Immature natural killer cell (primary cell): ENCODE data around the gene GUF1. TPM values are rescaled to one million over a fixed set of nuclear protein-coding genes. Genes with fewer than 3 reads are reported as not detected.

ENCODE experiments used
- DNase-seq, 3 donors: peaks; one replicate each; pipeline ENCODE4 v3.0.0; 2022; ENCODE audit warnings: mixed read lengths in 1 of 3
- H3K27ac Mint-ChIP-seq, 6 donors: one replicate each; pipeline ENCODE4 v1.8.0; 2020; ENCODE audit warnings: mixed read lengths in 6 of 6, mild to moderate bottlenecking in 5 of 6, inconsistent platforms in 4 of 6, moderate library complexity in 3 of 6
- H3K27me3 Mint-ChIP-seq, 3 donors: one replicate each; pipeline ENCODE4 v1.8.0; 2020 to 2021; ENCODE audit warnings: low read depth in 3 of 3, mild to moderate bottlenecking in 3 of 3, mixed read lengths in 3 of 3, moderate library complexity in 3 of 3, inconsistent platforms in 1 of 3
- H3K36me3 Mint-ChIP-seq, 3 donors: one replicate each; pipeline ENCODE4 v1.8.0; 2020; ENCODE audit warnings: mixed read lengths in 3 of 3, inconsistent platforms in 2 of 3, mild to moderate bottlenecking in 2 of 3
- H3K4me1 Mint-ChIP-seq, 2 donors: one replicate each; pipeline ENCODE4 v1.8.0; 2020; ENCODE audit warnings: inconsistent platforms in 2 of 2, mild to moderate bottlenecking in 2 of 2, mixed read lengths in 2 of 2, moderate library complexity in 1 of 2
- H3K4me3 Mint-ChIP-seq, 5 donors: one replicate each; pipeline ENCODE4 v1.8.0; 2020; ENCODE audit warnings: mild to moderate bottlenecking in 5 of 5, mixed read lengths in 5 of 5, inconsistent platforms in 3 of 5, moderate library complexity in 3 of 5
- H3K9me3 Mint-ChIP-seq, 6 donors: one replicate each; pipeline ENCODE4 v1.8.0; 2020; ENCODE audit warnings: mild to moderate bottlenecking in 6 of 6, mixed read lengths in 6 of 6, inconsistent platforms in 4 of 6, moderate library complexity in 3 of 6
- polyA plus RNA-seq, 3 donors: library from polyadenylated mRNA; unstranded; fragments of 300-500 nt; fragmentation: Illumina TruSeq; gene quantifications; one replicate each; pipeline ENCODE4 v1.2.3, GENCODE V29; 2021

GUF1 gene, protein sequence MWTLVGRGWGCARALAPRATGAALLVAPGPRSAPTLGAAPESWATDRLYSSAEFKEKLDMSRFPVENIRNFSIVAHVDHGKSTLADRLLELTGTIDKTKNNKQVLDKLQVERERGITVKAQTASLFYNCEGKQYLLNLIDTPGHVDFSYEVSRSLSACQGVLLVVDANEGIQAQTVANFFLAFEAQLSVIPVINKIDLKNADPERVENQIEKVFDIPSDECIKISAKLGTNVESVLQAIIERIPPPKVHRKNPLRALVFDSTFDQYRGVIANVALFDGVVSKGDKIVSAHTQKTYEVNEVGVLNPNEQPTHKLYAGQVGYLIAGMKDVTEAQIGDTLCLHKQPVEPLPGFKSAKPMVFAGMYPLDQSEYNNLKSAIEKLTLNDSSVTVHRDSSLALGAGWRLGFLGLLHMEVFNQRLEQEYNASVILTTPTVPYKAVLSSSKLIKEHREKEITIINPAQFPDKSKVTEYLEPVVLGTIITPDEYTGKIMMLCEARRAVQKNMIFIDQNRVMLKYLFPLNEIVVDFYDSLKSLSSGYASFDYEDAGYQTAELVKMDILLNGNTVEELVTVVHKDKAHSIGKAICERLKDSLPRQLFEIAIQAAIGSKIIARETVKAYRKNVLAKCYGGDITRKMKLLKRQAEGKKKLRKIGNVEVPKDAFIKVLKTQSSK
- 10 to 100 TPM in 2 of 3 donors, 1 to 10 TPM in 1; 9.3 to 16.1 (median 10.9) TPM for polyA plus RNA-seq

DNA sequence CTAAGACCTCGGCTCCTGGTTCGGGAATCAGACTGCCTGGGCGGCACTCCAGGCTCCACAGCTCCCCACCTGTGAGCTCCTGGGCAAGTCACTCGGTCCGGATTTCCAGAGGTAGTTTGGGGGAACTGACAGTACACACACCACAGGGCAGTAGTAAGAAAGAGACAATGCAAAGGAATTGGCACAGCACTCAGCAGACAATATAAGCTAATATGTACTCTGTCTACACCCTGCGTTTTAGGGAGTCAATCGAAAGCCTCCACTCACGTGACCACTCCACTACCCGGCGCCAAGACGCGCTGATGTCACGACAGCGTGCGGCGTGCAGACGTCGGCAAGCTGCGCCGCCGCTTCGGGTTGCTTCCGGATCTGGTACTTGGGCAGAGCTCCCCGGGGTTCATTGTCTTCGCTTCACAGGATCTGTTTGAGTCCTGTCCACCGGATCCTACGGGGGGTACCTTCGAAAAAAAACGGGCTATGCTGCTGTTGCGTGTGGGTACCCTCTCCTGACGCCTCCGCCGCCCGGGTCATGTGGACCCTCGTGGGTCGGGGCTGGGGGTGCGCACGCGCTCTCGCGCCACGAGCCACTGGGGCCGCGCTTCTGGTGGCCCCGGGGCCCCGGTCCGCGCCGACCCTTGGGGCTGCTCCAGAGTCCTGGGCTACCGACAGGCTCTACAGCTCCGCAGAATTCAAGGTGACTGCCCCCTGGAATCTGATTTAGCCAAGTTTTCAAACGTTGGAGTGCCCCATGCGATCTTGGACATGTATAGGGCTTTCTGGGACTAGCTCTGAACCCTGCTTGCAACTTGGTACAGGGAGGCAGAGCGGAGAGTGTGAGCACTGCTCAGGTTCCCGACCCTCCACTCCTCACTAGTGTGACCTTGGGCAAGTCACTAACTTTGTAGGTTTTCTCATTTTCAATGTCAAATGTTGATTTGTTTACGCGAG, at the start of gene GUF1:
GUF1 (plus strand) TSS at position 327 of the 948 bp plus-strand sequence; CDS start at position 530, 203 bp downstream.
- Mint-ChIP-seq H3K9me3 (no peaks in the 10 kb centered on the region), H3K4me3 (peak within 1 kb of the TSS; percentile 98 to 99 (median 98)), H3K36me3 (no peaks in the 10 kb centered on the region), H3K27me3 (peaks cover 3 to 7% (median 5%) of the 10 kb centered on the region in 3 donors), H3K27ac (peak within 1 kb of the TSS; percentile 97 to 100 (median 99)), H3K4me1 (peaks cover 32 to 42% of the 10 kb centered on the region in 2 donors)
- DNase-seq = peak; percentile 87 to 90 (median 88)

DNA sequence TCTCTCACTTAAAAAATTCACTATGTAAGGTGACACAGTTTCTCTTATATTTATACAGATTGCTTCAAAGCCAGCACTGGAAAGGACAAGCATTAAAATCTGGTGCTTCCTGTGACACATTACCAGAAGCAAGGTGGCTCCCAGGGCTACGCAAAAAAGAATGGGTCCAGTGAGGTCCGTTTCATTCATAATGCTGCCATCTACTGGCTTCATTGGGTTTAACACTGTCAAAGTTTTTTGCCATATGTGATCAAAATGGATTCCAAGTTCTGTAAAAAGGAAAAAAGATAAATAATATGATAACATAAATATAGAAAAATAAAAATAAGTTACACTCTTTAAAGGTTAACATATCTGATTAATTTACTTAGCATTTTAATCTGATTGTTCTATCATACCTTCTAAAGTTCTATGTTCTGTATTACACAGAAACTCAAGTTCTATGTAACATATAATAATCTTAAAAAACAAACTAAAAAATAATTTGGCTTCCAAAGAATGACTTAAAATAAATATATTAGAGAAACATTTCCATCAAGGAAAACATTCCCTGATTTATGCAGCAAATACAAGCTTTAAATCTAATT, 48.8 kb upstream of the GUF1 start:
- Mint-ChIP-seq H3K27me3 (peaks cover 0 to 3% (median 0%) of the 10 kb centered on the region in 3 donors), H3K9me3 (no peaks in the 10 kb centered on the region), H3K4me3 (no peak overlapping the region), H3K36me3 (no peaks in the 10 kb centered on the region), H3K4me1 (peaks cover 0 to 5% of the 10 kb centered on the region in 2 donors), H3K27ac (no peak overlapping the region)
- DNase-seq = peak; percentile 3 to 26 (median 20)

DNA sequence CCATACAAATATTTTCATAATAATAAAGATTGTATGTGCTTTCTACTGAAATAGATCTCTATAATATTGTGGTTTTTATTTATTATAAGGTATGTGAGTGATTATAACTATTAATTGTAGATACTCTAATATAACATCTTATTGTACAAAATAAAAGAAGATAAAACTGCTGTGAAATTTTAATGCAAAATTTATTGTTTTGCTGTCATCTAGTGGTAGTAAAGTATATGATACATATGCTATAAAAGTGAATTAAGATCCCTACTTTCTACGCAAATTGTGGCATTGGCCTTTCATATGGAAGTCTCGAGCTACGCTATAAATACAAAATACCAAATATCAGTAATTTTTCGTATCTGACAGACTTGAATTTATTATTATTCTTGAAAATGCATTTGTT, 46.1 kb upstream of the GUF1 start:
- H3K4me3 Mint-ChIP-seq = no peak overlapping the region

DNA sequence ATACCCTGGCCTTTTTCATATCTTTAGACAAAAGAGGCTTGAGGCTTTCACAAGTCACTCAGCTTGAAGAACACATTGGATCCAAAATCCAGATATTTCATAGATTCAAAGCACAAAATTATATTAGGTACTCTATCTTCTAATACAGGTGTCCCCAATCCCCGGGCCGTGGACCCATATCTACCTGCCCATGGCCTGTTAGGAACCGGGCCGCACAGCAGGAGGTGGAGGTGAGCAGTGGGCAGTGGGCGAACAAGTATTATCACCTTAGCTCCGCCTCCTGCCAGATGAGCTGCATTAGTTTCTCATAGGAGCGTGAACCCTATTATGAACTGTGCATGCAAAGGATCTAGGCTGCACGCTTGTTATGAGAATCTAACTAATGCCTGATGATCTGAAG, 45.5 kb upstream of the GUF1 start:
- DNase-seq = no peak
- Mint-ChIP-seq H3K4me3 (no peak overlapping the region), H3K27me3 (peaks cover 0 to 4% (median 3%) of the 10 kb centered on the region in 3 donors), H3K27ac (no peak overlapping the region), H3K36me3 (no peaks in the 10 kb centered on the region), H3K4me1 (peaks cover 0 to 5% of the 10 kb centered on the region in 2 donors), H3K9me3 (no peaks in the 10 kb centered on the region)

More for the DNA sequence above, 46.1 kb upstream of the GUF1 start:
- Mint-ChIP-seq H3K4me1 (peaks cover 0 to 5% of the 10 kb centered on the region in 2 donors), H3K27ac (no peak overlapping the region), H3K27me3 (peaks cover 0 to 3% (median 3%) of the 10 kb centered on the region in 3 donors), H3K9me3 (no peaks in the 10 kb centered on the region), H3K36me3 (no peaks in the 10 kb centered on the region)
- no peak for DNase-seq

DNA sequence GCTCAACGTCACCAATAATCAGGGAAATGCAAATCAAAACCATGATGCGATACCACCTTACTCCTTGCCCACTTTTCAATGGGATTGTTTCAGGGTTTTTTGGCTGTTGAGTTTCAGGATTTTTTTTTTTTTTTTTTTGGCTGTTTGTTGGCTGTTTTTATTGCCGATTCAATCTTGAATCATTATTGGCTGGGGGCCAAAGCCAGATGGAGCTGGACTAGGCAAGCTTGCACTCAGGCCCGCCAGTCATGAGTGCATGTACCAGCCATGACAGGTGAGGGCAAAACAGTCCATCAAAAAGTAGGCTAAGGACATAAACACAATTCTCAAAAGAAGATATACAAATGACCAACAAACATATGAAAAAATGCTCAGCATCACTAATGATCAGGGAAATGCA, 40.1 kb upstream of the GUF1 start:
- H3K4me1 Mint-ChIP-seq = no peaks in the 10 kb centered on the region
- no peak overlapping the region for H3K27ac Mint-ChIP-seq
- peaks cover 0 to 6% (median 3%) of the 10 kb centered on the region in 6 donors for H3K9me3 Mint-ChIP-seq
- H3K36me3 Mint-ChIP-seq = no peaks in the 10 kb centered on the region
- H3K4me3 Mint-ChIP-seq = no peak overlapping the region
- no peak for DNase-seq
- peaks cover 0 to 5% (median 0%) of the 10 kb centered on the region in 3 donors for H3K27me3 Mint-ChIP-seq

DNA sequence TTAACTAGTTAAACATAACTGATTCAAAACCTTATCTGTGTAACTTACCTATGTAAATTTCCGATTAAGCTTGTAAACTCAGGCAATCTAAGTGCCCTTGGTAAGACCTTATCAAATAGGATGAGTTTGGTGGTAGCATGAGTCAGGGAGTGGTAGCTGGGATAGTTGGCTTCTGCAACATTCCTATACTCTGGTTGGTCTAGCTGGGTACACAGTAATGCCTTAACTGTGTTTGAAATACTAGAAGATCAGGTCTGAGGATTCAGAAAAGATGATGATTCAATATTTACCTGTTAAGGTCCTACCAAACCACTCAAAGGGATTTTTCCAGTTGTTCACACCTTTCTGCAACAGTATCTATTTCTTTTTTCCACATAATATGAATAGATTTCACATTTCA, 32.1 kb upstream of the GUF1 start:
- peaks cover 0 to 3% (median 2%) of the 10 kb centered on the region in 3 donors for H3K27me3 Mint-ChIP-seq
- DNase-seq = no peak
- H3K4me3 Mint-ChIP-seq = no peak overlapping the region
- H3K27ac Mint-ChIP-seq = no peak overlapping the region
- H3K4me1 Mint-ChIP-seq = no peaks in the 10 kb centered on the region
- H3K9me3 Mint-ChIP-seq = peaks cover 0 to 17% (median 8%) of the 10 kb centered on the region in 6 donors
- H3K36me3 Mint-ChIP-seq = no peaks in the 10 kb centered on the region

DNA sequence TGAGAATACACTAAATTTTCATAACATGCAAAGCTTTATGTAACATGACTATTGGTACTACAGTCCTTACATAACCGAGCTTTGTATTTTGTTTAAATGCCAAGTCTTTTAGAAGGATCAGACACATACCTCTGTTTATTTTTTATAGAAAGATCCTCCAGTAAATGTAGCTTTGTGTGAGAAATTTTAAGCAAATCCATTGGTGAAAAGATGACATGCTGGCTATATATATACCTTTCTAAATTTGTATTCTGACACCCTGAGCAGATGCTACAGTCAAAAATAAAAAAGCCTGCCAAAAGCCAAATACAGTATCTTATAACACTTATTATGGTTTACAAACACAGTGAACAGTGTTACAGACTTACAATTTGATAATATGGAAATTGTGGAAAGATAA, 26.8 kb upstream of the GUF1 start, which contains the start of gene YIPF7:
YIPF7 (minus strand) TSS at position 201 of the 400 bp plus-strand sequence. CDS start 1,525 bp downstream, outside the sequence.
- Mint-ChIP-seq H3K9me3 (peaks cover 0 to 4% (median 0%) of the 10 kb centered on the region in 6 donors), H3K27ac (no peak within 1 kb of the TSS), H3K4me3 (no peak within 1 kb of the TSS), H3K36me3 (no peaks in the 10 kb centered on the region), H3K27me3 (peaks cover 0 to 9% (median 2%) of the 10 kb centered on the region in 3 donors), H3K4me1 (no peaks in the 10 kb centered on the region)
- DNase-seq = no peak

DNA sequence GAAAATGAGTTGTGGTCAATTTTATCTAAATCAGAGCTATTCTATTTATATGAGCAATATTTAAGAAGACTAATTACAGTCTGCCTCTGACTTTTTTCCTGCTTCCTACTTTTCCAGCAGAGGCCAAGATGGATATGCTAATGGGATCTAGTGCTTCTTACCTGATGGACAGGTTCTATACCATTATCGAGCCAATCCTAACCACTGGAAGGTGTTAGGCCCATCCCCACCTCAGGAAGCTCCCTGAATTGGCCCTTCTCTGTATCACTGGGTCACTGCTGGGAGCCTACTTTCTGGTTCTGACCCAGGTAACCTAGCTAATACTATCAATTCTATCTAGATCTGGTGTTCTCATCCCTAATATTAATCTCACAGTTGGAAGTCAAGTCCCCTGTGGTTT, 26.2 kb upstream of the GUF1 start:
- Mint-ChIP-seq H3K4me1 (no peaks in the 10 kb centered on the region), H3K9me3 (peaks cover 0 to 3% (median 0%) of the 10 kb centered on the region in 6 donors), H3K36me3 (no peaks in the 10 kb centered on the region), H3K4me3 (no peak overlapping the region), H3K27ac (no peak overlapping the region), H3K27me3 (peaks cover 0 to 9% (median 2%) of the 10 kb centered on the region in 3 donors)
- no peak for DNase-seq

DNA sequence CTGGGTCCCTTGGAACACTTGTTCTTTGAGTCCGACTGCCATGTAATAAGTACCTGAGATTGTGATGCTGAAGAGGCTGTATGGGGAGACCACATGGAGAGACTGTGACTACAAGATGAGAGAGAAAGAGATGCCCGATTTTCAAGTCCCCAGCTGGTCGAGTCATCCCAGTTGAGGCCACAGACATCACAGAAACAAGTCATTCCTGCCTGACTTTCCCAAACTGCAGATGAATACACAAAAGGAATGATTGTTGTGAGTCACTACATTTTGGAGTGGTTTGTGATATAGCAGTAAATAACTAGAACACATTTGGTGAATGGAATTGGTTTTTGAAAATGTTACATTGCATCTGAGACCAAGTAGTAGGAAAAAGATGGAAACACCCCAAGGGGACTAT, 17.8 kb upstream of the GUF1 start:
- Mint-ChIP-seq H3K27ac (no peak overlapping the region), H3K27me3 (peaks cover 0 to 5% (median 0%) of the 10 kb centered on the region in 3 donors), H3K4me1 (no peaks in the 10 kb centered on the region), H3K4me3 (no peak overlapping the region), H3K9me3 (no peaks in the 10 kb centered on the region), H3K36me3 (no peaks in the 10 kb centered on the region)
- no peak for DNase-seq

DNA sequence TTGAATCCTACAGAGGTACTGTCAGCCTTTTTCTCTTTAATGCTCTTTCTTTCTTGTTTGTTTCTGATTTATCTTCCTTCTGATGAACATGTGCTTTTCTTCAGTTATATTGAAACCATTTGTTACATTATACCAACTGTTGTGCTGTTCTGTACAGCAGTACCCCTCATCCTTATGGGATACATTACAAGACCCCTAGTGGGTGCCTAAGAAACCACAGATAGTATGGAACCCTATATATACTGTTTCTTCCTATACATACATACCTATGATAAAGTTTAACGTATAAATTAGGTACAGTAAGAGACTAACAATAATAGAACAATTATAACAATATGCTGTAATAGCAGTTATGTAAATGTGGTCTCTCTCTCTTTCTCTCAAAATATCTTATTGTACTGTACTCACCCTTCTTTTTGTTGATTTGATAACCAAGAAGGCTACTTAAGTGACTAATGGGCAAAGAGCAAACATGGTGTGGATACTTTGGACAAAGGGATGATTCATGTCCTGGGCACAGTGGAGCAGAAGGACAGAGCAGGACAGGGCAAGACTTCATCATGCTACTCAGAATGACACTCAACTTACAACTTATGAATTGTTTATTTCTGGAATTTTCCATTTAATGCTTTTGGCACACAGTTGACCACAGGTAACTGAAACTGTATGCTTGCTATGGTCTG, 16.1 kb upstream of the GUF1 start:
- no peak for DNase-seq
- no peaks in the 10 kb centered on the region for H3K9me3 Mint-ChIP-seq
- no peak overlapping the region for H3K4me3 Mint-ChIP-seq
- no peaks in the 10 kb centered on the region for H3K36me3 Mint-ChIP-seq
- peaks cover 0 to 5% (median 0%) of the 10 kb centered on the region in 3 donors for H3K27me3 Mint-ChIP-seq
- no peaks in the 10 kb centered on the region for H3K4me1 Mint-ChIP-seq
- peak overlapping the region in 1 of 6 donors; percentile 35 for H3K27ac Mint-ChIP-seq

DNA sequence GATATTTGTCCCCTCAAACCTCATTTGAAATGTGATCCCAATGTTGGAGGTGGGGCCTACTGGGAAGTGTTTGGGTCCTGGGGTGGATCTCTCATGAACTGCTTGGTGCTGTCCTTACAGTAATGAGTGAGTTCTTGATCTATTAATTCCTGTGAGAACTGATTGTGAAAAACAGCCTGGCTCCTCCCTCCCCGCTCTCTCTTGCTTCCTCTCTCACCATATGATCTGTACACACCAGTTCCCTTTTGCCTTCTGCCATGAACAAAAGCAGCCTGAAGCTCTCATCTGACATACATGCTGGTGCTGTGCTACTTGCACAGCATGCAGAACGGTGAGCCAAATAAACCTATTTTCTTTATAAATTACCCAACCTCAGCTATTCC, 15.6 kb upstream of the GUF1 start:
- Mint-ChIP-seq H3K9me3 (no peaks in the 10 kb centered on the region), H3K36me3 (no peaks in the 10 kb centered on the region), H3K4me3 (no peak overlapping the region), H3K4me1 (no peaks in the 10 kb centered on the region), H3K27ac (no peak overlapping the region), H3K27me3 (peaks cover 0 to 5% (median 2%) of the 10 kb centered on the region in 3 donors)
- no peak for DNase-seq

DNA sequence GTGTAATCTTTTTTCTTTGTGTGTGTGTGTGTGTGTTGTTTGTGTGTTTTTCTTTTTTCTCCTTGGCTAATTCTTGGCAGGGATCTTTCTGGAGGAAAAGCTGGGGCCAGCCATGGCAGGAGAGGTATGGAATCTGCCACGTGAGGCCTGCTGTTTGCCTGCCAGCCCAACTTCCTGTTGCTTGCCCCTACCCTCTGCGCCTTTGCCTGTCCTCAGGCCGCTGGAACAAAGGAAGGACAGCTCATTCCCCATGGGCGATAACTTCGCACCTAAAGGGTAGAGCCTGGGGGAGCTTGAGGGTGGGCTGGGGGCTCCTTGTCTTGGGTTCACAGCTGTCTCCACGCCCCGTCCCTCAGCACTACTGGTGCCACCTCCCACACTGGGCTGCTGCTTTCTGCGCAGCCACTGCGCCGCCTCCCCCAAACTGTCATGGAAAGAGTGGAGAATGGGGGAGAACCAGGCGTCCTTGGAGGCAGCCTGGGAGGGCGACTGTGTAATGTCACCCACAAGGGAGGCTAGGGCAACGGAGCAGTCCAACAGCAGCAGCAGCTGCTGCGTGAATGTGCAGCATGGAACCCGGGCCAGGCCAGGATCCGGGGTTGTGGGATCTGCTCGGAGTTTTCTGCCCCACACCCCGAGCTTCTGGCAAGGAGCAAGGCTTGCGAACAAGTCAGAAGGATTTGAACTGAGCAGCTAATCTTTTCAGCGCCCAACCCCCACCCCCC, 14.5 kb upstream of the GUF1 start:
- Mint-ChIP-seq H3K4me3 (no peak overlapping the region), H3K4me1 (no peaks in the 10 kb centered on the region), H3K27me3 (peaks cover 0 to 4% (median 2%) of the 10 kb centered on the region in 3 donors), H3K9me3 (no peaks in the 10 kb centered on the region), H3K27ac (no peak overlapping the region), H3K36me3 (no peaks in the 10 kb centered on the region)
- no peak for DNase-seq
